ENCODE data around the gene CRIP2. TPM values are rescaled to one million over a fixed set of nuclear protein-coding genes. Genes with fewer than 3 reads are reported as not detected.

CRIP2 gene
- total and polyA plus RNA-seq, 9 donors: 0.35 to 242 (median 47.8) TPM

DNA sequence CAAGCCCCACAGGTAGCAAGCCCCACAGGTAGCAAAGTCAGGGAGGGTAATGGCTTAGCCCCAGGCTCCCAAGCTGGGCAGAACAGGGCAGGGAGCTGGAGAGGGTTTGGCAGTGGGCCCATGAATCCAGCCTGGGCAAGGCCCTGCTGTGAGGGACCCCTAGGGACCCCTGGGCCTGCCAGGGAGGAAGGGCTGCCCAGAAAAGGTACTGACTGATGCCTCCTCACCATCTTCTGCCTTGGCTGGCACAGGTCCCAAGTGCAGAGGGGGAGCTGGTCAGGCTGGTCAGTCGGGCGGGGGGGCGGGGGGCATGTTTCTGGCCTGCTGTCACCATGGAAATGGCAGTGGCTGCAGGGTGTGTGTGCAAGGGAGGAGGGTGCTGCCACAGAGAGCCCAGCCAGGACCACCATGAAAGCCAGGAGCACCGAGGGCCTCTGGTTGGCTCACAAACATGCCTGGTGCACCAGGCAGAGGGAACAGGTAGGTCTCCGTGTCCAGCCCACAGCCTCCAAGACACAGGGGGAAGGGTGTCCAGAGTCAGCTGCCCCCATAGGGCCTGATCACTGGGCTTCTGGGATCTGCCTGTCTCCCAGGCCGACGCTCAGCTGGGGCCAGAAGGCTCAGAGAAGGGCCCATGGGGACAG is 1.5 kb upstream of the CRIP2 start:
- Histone ChIP-seq H3K27ac (no peak overlapping the region), H3K36me3 (no peaks in the 10 kb centered on the region), H3K9me3 (no peaks in the 10 kb centered on the region), H3K27me3 (no peaks in the 10 kb centered on the region), H3K4me3 (no peak overlapping the region), H3K4me1 (ENCODE audit: insufficient read depth) (peaks cover 17% of the 10 kb centered on the region)
- DNase-seq: peak in 2 of 5 donors; percentile 52 to 53
- intact Hi-C loops (cut with DNase I): loop anchor here in 2 of 4 donors (10.0 kb wide), 2 partner anchors 48 to 58 kb away; partner anchors contain the start of gene MTA1 (in 1 of the 2)
- WGBS, 3 donors: 46 to 55% (median 47%) methylated on average over 7 of the region's 7 CpGs
- TF ChIP-seq, protein P1, sequence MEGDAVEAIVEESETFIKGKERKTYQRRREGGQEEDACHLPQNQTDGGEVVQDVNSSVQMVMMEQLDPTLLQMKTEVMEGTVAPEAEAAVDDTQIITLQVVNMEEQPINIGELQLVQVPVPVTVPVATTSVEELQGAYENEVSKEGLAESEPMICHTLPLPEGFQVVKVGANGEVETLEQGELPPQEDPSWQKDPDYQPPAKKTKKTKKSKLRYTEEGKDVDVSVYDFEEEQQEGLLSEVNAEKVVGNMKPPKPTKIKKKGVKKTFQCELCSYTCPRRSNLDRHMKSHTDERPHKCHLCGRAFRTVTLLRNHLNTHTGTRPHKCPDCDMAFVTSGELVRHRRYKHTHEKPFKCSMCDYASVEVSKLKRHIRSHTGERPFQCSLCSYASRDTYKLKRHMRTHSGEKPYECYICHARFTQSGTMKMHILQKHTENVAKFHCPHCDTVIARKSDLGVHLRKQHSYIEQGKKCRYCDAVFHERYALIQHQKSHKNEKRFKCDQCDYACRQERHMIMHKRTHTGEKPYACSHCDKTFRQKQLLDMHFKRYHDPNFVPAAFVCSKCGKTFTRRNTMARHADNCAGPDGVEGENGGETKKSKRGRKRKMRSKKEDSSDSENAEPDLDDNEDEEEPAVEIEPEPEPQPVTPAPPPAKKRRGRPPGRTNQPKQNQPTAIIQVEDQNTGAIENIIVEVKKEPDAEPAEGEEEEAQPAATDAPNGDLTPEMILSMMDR (IDR thresholded peaks at IDR 0.05): no peak
- TF ChIP-seq EP300 (IDR thresholded peaks at IDR 0.05) (no peak), POLR2A (IDR thresholded peaks at IDR 0.05) (no peak)

DNA sequence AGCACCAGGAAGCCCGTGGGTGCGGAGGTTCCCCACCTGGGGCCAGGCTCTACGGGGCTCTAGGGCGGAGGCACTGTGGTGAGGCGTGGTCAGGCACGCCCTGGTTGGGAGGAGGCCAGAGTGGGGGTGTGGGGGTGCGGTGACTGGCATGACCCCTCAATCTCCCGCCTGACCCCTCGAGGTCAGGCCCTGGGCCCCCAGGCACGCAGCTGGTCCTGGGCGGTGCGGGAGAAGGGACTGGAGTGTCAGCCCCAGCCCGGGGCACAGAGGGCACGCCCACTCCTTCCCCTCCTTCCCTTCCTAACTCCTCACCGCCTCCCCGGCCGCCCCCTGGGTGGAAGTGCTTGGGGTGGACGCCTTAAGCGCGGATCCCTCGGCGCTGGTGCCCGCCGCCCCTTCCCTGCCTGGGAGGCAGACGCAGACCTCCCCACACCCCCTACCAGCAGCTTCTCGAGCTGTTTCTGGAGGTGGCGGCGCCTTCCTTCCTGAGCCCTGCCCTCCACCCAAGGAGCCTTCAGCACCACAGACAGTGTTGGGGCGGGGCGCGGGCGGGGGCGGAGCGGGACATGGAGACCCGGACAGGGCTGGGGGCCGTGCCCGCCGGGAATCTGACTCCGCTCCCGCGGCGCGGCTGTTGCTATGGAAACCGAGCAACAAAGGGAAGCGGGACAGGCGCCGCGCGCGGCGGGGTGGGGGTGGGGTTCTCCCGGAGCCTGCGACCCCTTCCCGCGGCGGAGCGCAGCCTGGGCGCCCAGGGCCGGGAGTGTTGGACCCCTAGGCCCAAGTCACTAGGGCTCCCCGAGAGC is 741 bp upstream of the CRIP2 start:
- H3K36me3 ChIP-seq: no peaks in the 10 kb centered on the region
- peak overlapping the region in 1 of 2 donors; percentile 42 for H3K27ac ChIP-seq
- DNase-seq: peak; percentile 82 to 90 (median 88)
- 3 to 5% (median 4%) methylated on average over 45 to 60 of the region's 60 CpGs for WGBS, 3 donors
- intact Hi-C loops (cut with DNase I): loop anchor here in 2 of 4 donors (10.0 kb wide), 2 partner anchors 49 to 59 kb away; partner anchors contain the start of gene MTA1 (in 1 of the 2)
- peaks cover 17% of the 10 kb centered on the region for H3K4me1 ChIP-seq (ENCODE audit: insufficient read depth)
- TF ChIP-seq, protein P1 (IDR thresholded peaks at IDR 0.05): no peak
- no peak for TF ChIP-seq EP300 (IDR thresholded peaks at IDR 0.05)
- no peak for TF ChIP-seq POLR2A (IDR thresholded peaks at IDR 0.05)
- H3K4me3 ChIP-seq: peak overlapping the region; percentile 45
- H3K9me3 ChIP-seq: no peaks in the 10 kb centered on the region
- no peaks in the 10 kb centered on the region for H3K27me3 ChIP-seq

DNA sequence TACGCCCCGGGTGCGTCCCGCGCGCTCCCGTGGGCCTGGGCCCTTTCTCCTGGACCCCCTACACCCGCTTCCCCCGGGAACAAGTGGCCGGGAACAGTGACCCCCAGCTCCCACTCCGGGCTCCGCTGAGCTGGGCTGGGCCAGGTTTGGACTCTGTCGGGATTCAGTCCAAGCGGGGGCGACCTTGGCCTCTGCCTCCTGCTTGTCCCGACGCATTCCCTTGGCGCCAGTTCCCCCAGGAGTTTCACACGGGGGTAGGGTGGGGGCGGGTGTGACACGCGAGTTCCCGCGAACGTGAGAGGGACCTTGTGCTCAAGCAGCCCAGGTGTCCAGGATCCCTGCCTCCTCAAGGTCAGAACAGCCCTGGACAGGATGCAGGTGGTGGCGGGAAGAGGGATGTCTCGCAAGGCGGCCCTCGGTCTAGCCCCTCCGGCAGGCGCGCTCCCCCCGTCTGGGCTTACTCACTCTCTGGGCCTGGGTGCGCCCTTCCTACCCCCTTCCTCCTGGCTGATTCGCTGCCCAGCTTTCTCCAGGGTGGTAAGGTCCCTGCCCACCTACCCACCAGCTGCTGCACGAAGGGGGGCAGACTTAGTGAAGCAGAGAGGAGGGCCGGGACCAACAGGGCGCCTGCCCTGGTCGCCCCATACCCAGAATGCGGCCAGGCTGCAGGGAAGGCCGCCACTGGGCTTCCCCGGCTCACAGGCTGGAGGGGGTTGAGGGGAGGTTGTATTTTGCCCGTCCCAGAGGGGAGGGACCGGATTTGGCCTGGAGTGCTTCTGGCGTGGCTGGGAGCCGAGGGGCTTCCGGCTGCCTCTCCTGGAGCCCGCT is 862 bp downstream of the CRIP2 start:
- TF ChIP-seq, protein P1 (IDR thresholded peaks at IDR 0.05): no peak
- TF ChIP-seq POLR2A (IDR thresholded peaks at IDR 0.05) (no peak), EP300 (IDR thresholded peaks at IDR 0.05) (no peak)
- Histone ChIP-seq H3K4me3 (peak overlapping the region; percentile 45), H3K27me3 (no peaks in the 10 kb centered on the region), H3K9me3 (no peaks in the 10 kb centered on the region), H3K4me1 (ENCODE audit: insufficient read depth) (peaks cover 17% of the 10 kb centered on the region), H3K36me3 (no peaks in the 10 kb centered on the region), H3K27ac (peak overlapping the region in 1 of 2 donors; percentile 74)
- 2 to 6% (median 3%) methylated on average over 33 to 48 of the region's 48 CpGs for WGBS, 3 donors
- peak; percentile 71 to 80 (median 77) for DNase-seq
- intact Hi-C loops (cut with DNase I): loop anchor here in 2 of 4 donors (10.0 kb wide), 2 partner anchors 51 to 61 kb away; partner anchors contain the start of gene MTA1 (in 1 of the 2)

Measured in ovary (tissue), 9 donors.